Thyroid gland (tissue), 4 donors: ENCODE measurements around the gene DTX1. TPM values are rescaled to one million over a fixed set of nuclear protein-coding genes. Genes with fewer than 3 reads are reported as not detected.

Source experiments
- DNase-seq, 2 donors: peaks; one replicate each; pipeline ENCODE4 v3.0.0-alpha.2; 2019
- H3K27ac ChIP-seq, 3 donors: fragments of 200-600 bp; sonication (generic); 1 replicate in 2 of 3; 2 replicates in 1 of 3; pipeline ENCODE4 v1.5.1; 2016 to 2019; ENCODE audit warnings: mild to moderate bottlenecking in 1 of 3, moderate library complexity in 1 of 3
- H3K27me3 ChIP-seq: fragments of 200-600 bp; sonication (generic); one replicate; pipeline ENCODE4 v1.5.1; 2019
- H3K36me3 ChIP-seq, 2 donors: fragments of 200-600 bp; sonication (generic); one replicate each; pipeline ENCODE4 v1.5.1; 2016 to 2019
- H3K4me1 ChIP-seq, 2 donors: fragments of 200-600 bp; sonication (generic); one replicate each; pipeline ENCODE4 v1.5.1; 2017 to 2019
- H3K4me3 ChIP-seq, 3 donors: fragments of 200-600 bp; sonication (generic); replicated peaks in 1 of 3; 1 replicate in 2 of 3; 2 replicates in 1 of 3; pipeline ENCODE4 v1.5.1; 2016; ENCODE audit warnings: mild to moderate bottlenecking in 1 of 3
- H3K9me3 ChIP-seq: fragments of 200-600 bp; sonication (generic); one replicate; pipeline ENCODE4 v1.5.1; 2017
- CTCF ChIP-seq, 6 experiments: fragments of 200-600 bp in 3 of 6; fragments of 450-650 bp in 3 of 6; sonication (generic) in 3 of 6; IDR thresholded peaks; one replicate each; pipeline ENCODE4 v1.5.1; 2016 to 2019; ENCODE audit warnings: antibody characterized with exemption in 6 of 6, mild to moderate bottlenecking in 2 of 6, inconsistent platforms in 1 of 6, moderate library complexity in 1 of 6
- POLR2A ChIP-seq, 2 donors: fragments of 450-650 bp; IDR thresholded peaks; one replicate each; pipeline ENCODE4 v1.6.1; 2017; ENCODE audit warnings: antibody characterized with exemption in 2 of 2, mild to moderate bottlenecking in 2 of 2, moderate library complexity in 1 of 2
- WGBS, 2 donors: methylation state at CpG; one replicate each; pipeline ENCODE4 v1.1.5; 2017; 5-methylcytosine and 5-hydroxymethylcytosine counted together
- intact Hi-C: fragments of 100-400 bp; cut with DNase I; formaldehyde crosslinking; loops from one replicate; pipeline ENCODE4 v1.15.1; 2023
- total RNA-seq, 4 donors: library from RNA; depleted of rRNA; stranded (reverse); fragments of >200 nt; gene quantifications; one replicate each; pipeline ENCODE4 v1.2.3, GENCODE V29; 2016

DTX1 gene
- total RNA-seq, 4 donors from 2014 or later = 11.5 to 37.1 (median 20.6) TPM

GRCh38 chr12:113062502-113063395 lies 6.2 kb downstream of the DTX1 start:
- WGBS, 2 donors = 71 to 82% methylated on average over 18 to 20 of the region's 23 CpGs
- H3K4me1 ChIP-seq = no peaks in the 10 kb centered on the region
- TF ChIP-seq POLR2A (IDR thresholded peaks at IDR 0.05) (no peak), CTCF (IDR thresholded peaks at IDR 0.05) (no peak)
- intact Hi-C loops = no loop called here
- H3K36me3 ChIP-seq = no peaks in the 10 kb centered on the region
- no peak overlapping the region for H3K27ac ChIP-seq
- DNase-seq = no peak
- H3K9me3 ChIP-seq = no peaks in the 10 kb centered on the region
- no peak overlapping the region for H3K4me3 ChIP-seq
- H3K27me3 ChIP-seq = no peaks in the 10 kb centered on the region

GRCh38 chr12:113063396-113064350 lies 7.1 kb downstream of the DTX1 start:
- 80 to 93% methylated on average over 4 to 8 of the region's 9 CpGs for WGBS, 2 donors
- H3K4me3 ChIP-seq = no peak overlapping the region
- H3K27ac ChIP-seq = no peak overlapping the region
- DNase-seq = no peak
- no peaks in the 10 kb centered on the region for H3K9me3 ChIP-seq
- H3K36me3 ChIP-seq = no peaks in the 10 kb centered on the region
- TF ChIP-seq CTCF (IDR thresholded peaks at IDR 0.05) (no peak), POLR2A (IDR thresholded peaks at IDR 0.05) (no peak)
- H3K4me1 ChIP-seq = no peaks in the 10 kb centered on the region
- no peaks in the 10 kb centered on the region for H3K27me3 ChIP-seq
- intact Hi-C loops = no loop called here

DNA sequence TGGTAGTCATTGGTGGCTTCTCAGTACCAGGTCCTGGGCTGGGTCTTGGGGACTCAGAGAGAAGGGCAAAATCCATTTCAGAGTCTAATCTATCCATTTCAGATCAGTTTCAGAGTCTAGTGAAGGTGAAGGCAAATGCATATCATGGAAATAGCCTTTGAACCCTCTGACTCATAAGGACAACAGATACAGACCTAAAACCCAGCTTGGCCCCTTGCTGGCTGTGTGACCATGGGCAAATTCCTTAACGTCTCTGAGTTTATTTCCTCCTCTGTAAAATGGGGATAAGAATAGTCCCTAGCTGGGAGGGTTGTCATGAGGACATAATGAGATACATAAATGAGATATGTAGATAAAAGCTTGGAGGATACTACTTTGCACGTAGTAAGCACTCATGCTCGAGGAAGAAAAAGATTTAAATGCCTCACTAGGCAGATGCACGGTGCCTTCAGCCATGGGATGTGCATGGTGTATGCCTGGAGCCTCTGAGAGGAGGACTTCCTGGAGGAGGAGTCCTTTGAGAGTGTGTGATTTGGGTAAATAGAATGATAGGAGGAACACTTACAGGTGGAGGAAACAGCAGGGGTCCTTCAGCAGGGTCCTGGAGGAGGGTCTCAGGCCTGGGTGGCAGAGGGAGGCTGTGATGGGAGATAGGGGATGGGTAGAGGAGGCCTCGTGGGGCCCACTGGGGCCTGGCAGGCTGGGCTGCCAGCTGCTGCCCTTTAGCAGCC lies 8.0 kb downstream of the DTX1 start:
- 63 to 69% methylated on average over 5 of the region's 5 CpGs for WGBS, 2 donors
- no peak overlapping the region for H3K27ac ChIP-seq
- no peaks in the 10 kb centered on the region for H3K36me3 ChIP-seq
- H3K27me3 ChIP-seq = no peaks in the 10 kb centered on the region
- H3K9me3 ChIP-seq = no peaks in the 10 kb centered on the region
- H3K4me3 ChIP-seq = no peak overlapping the region
- no peaks in the 10 kb centered on the region for H3K4me1 ChIP-seq
- no peak for DNase-seq
- intact Hi-C loops = no loop called here
- TF ChIP-seq POLR2A (IDR thresholded peaks at IDR 0.05) (no peak), CTCF (IDR thresholded peaks at IDR 0.05) (no peak)

GRCh38 chr12:113065126-113066007 lies 8.8 kb downstream of the DTX1 start:
- Histone ChIP-seq H3K27ac (no peak overlapping the region), H3K27me3 (no peaks in the 10 kb centered on the region), H3K36me3 (no peaks in the 10 kb centered on the region), H3K4me1 (no peaks in the 10 kb centered on the region), H3K9me3 (no peaks in the 10 kb centered on the region), H3K4me3 (no peak overlapping the region)
- 35 to 37% methylated on average over 24 to 26 of the region's 31 CpGs for WGBS, 2 donors
- no peak for TF ChIP-seq POLR2A (IDR thresholded peaks at IDR 0.05)
- no peak for TF ChIP-seq CTCF (IDR thresholded peaks at IDR 0.05)
- intact Hi-C loops = no loop called here
- DNase-seq = no peak
